Mucosa of rectum (tissue), 2 donors: ENCODE data around the gene KIF1A.
A peak's percentile ranks its signal among the peaks of the same experiment; 100 is the strongest.

Experiments
- H3K27ac ChIP-seq, 2 donors: one replicate each; pipeline ENCODE4 v1.7.0; 2013; ENCODE audit warnings: inconsistent platforms in 2 of 2, low read depth in 2 of 2, low read length in 2 of 2
- H3K27me3 ChIP-seq, 2 donors: one replicate each; pipeline ENCODE4 v1.7.0; 2013; ENCODE audit warnings: low read length in 2 of 2; ENCODE audit not compliant: control insufficient read depth in 2 of 2, insufficient read depth in 2 of 2
- H3K36me3 ChIP-seq, 2 donors: one replicate each; pipeline ENCODE4 v1.7.0; 2013; ENCODE audit warnings: low read length in 2 of 2; ENCODE audit not compliant: control insufficient read depth in 2 of 2, insufficient read depth in 2 of 2
- H3K4me1 ChIP-seq, 2 donors: one replicate each; pipeline ENCODE4 v1.7.0; 2013; ENCODE audit warnings: low read length in 2 of 2, mild to moderate bottlenecking in 1 of 2; ENCODE audit not compliant: control insufficient read depth in 2 of 2, insufficient read depth in 2 of 2
- H3K4me3 ChIP-seq, 2 donors: one replicate each; pipeline ENCODE4 v1.7.0; 2013; ENCODE audit warnings: low read length in 2 of 2
- H3K9ac ChIP-seq, 2 donors: one replicate each; pipeline ENCODE4 v1.7.0; 2013; ENCODE audit warnings: low read length in 2 of 2, low read depth in 1 of 2, mild to moderate bottlenecking in 1 of 2
- H3K9me3 ChIP-seq, 2 donors: one replicate each; pipeline ENCODE4 v1.7.0; 2013; ENCODE audit warnings: low read length in 2 of 2; ENCODE audit not compliant: control insufficient read depth in 2 of 2
- donor health status: healthy.
- donor health status: Normal muscosa, but diverticular disease.

The KIF1A gene, protein sequence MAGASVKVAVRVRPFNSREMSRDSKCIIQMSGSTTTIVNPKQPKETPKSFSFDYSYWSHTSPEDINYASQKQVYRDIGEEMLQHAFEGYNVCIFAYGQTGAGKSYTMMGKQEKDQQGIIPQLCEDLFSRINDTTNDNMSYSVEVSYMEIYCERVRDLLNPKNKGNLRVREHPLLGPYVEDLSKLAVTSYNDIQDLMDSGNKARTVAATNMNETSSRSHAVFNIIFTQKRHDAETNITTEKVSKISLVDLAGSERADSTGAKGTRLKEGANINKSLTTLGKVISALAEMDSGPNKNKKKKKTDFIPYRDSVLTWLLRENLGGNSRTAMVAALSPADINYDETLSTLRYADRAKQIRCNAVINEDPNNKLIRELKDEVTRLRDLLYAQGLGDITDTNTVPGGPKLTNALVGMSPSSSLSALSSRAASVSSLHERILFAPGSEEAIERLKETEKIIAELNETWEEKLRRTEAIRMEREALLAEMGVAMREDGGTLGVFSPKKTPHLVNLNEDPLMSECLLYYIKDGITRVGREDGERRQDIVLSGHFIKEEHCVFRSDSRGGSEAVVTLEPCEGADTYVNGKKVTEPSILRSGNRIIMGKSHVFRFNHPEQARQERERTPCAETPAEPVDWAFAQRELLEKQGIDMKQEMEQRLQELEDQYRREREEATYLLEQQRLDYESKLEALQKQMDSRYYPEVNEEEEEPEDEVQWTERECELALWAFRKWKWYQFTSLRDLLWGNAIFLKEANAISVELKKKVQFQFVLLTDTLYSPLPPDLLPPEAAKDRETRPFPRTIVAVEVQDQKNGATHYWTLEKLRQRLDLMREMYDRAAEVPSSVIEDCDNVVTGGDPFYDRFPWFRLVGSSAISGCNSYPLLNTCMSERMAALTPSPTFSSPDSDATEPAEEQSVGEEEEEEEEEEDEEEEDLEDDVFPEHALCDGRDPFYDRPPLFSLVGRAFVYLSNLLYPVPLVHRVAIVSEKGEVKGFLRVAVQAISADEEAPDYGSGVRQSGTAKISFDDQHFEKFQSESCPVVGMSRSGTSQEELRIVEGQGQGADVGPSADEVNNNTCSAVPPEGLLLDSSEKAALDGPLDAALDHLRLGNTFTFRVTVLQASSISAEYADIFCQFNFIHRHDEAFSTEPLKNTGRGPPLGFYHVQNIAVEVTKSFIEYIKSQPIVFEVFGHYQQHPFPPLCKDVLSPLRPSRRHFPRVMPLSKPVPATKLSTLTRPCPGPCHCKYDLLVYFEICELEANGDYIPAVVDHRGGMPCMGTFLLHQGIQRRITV (N-terminal part only)

GRCh38 chr2:240819858-240820606 lies at the start of gene KIF1A:
Gene KIF1A, minus strand, starts transcription at chr2:240820219. Its CDS starts 22,467 bp downstream, at chr2:240797752.
- H3K9ac ChIP-seq = no peak within 1 kb of the TSS
- H3K36me3 ChIP-seq = no peaks in the 10 kb centered on the region
- no peak within 1 kb of the TSS for H3K4me3 ChIP-seq
- no peaks in the 10 kb centered on the region for H3K4me1 ChIP-seq
- peaks cover 2% of the 10 kb centered on the region in 2 donors for H3K9me3 ChIP-seq
- peaks cover 29 to 39% of the 10 kb centered on the region in 2 donors for H3K27me3 ChIP-seq
- H3K27ac ChIP-seq = no peak within 1 kb of the TSS

GRCh38 chr2:240869109-240869955 lies 49.3 kb upstream of the KIF1A start:
- Histone ChIP-seq H3K4me3 (no peak overlapping the region), H3K36me3 (no peaks in the 10 kb centered on the region), H3K27me3 (no peaks in the 10 kb centered on the region), H3K4me1 (peaks cover 2 to 23% of the 10 kb centered on the region in 2 donors), H3K9ac (no peak overlapping the region), H3K9me3 (no peaks in the 10 kb centered on the region), H3K27ac (no peak overlapping the region)

- Histone ChIP-seq H3K27ac (peak within 1 kb of the TSS in 1 of 2 donors; percentile 14), H3K27me3 (no peaks in the 10 kb centered on the region), H3K36me3 (no peaks in the 10 kb centered on the region), H3K9me3 (no peaks in the 10 kb centered on the region), H3K4me1 (peaks cover 0 to 15% of the 10 kb centered on the region in 2 donors), H3K4me3 (no peak within 1 kb of the TSS), H3K9ac (peak within 1 kb of the TSS in 1 of 2 donors; percentile 23)
These were observed 48.5 kb upstream of the KIF1A start, which contains the start of gene AGXT for GRCh38 chr2:240868286-240869108. Gene AGXT, plus strand, starts transcription at chr2:240868824. Its CDS starts 42 bp downstream, at chr2:240868866.

DNA sequence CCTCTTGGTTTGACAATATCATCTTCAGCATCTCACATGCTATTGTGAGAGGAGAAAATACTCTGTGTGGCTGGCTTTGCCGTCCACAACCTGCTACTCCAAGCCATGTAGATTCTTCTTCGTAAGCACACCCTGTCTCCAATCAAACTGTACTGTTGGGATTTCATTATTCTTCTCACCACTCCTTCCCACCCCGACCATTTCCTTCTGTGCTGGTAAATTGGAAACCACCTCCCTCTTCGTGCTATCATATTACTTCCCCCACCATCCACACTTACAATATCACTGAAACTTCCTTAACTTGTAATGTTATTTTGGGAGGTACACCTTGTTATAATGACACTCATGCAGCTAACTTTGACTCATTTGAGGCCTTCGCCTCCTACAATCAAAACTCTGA lies 45.4 kb upstream of the KIF1A start:
- no peaks in the 10 kb centered on the region for H3K36me3 ChIP-seq
- no peaks in the 10 kb centered on the region for H3K27me3 ChIP-seq
- no peak overlapping the region for H3K27ac ChIP-seq
- peaks cover 0 to 12% of the 10 kb centered on the region in 2 donors for H3K4me1 ChIP-seq
- H3K4me3 ChIP-seq = no peak overlapping the region
- H3K9me3 ChIP-seq = no peaks in the 10 kb centered on the region
- no peak overlapping the region for H3K9ac ChIP-seq

GRCh38 chr2:240864475-240864874 lies 44.5 kb upstream of the KIF1A start:
- Histone ChIP-seq H3K27me3 (no peaks in the 10 kb centered on the region), H3K4me1 (peaks cover 0 to 12% of the 10 kb centered on the region in 2 donors), H3K4me3 (no peak overlapping the region), H3K36me3 (no peaks in the 10 kb centered on the region), H3K27ac (no peak overlapping the region), H3K9ac (no peak overlapping the region), H3K9me3 (no peaks in the 10 kb centered on the region)

DNA sequence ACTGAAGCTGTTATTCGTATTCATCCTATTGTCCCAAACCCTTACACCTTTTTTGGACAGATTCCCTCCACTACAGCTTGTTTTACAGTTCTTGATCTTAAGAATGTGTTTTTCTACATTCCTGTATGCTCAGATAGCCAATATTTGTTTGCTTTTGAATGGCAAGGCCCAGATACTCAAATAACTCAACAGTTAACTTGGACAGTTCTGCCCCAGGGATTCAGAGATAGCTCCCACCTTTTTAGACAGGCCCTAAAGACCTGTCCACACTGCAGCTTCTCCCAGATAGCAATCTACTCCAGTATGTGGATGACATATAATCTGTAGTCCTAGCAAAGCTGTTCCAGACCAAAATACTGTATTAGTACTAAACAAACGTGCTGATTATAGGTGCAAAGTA lies 41.5 kb upstream of the KIF1A start:
- H3K9me3 ChIP-seq = no peaks in the 10 kb centered on the region
- no peak overlapping the region for H3K27ac ChIP-seq
- H3K4me1 ChIP-seq = peaks cover 9 to 10% of the 10 kb centered on the region in 2 donors
- no peak overlapping the region for H3K9ac ChIP-seq
- no peaks in the 10 kb centered on the region for H3K36me3 ChIP-seq
- H3K27me3 ChIP-seq = no peaks in the 10 kb centered on the region
- H3K4me3 ChIP-seq = no peak overlapping the region

DNA sequence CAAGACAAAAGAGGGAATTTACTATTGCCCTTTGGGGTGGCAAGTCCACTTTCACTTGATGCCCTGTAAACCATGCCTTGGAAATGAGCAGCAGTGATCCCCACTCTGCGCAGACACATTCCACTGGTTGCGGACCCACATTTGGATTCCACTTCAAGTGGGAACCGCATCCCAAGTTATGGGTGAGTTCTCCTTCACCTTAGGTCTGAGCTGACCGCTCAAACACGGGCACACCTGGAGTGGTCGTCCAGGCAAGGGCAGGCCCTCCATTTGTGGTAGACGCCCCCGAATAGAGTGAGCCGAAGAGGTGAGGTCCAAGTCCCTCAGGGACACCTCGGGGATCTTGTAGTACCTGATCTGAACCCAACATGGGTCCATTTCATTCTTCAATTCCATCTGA lies 38.9 kb upstream of the KIF1A start:
- Histone ChIP-seq H3K36me3 (no peaks in the 10 kb centered on the region), H3K27me3 (no peaks in the 10 kb centered on the region), H3K9ac (no peak overlapping the region)

DNA sequence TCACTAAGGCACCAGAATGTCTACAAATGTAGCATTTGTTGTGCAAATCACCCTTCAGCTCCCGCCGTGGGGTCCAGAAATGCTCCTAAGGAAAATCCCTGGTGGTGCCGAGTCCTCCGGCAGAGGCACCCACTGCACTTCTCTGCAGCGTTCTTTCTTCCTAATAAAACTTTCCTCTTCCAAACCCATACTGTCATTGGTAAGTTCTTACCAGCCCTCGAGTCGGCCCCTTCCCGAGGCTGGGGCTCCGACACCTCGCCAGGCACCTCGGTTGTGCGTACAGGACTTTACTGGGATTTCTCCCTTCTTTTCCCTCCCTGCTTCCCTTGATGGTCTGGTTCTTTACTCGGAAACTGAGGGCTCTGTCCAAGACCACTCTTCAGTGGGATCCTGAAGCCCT lies 38.3 kb upstream of the KIF1A start:
- Histone ChIP-seq H3K27me3 (no peaks in the 10 kb centered on the region), H3K4me3 (no peak overlapping the region), H3K27ac (no peak overlapping the region), H3K9me3 (no peaks in the 10 kb centered on the region), H3K36me3 (no peaks in the 10 kb centered on the region), H3K4me1 (peaks cover 9 to 13% of the 10 kb centered on the region in 2 donors), H3K9ac (no peak overlapping the region)

More for the DNA sequence above, 38.9 kb upstream of the KIF1A start:
- H3K4me1 ChIP-seq = peaks cover 9 to 13% of the 10 kb centered on the region in 2 donors
- H3K27ac ChIP-seq = no peak overlapping the region
- H3K9me3 ChIP-seq = no peaks in the 10 kb centered on the region
- H3K4me3 ChIP-seq = no peak overlapping the region
